Activated CD4-positive, alpha-beta T cell treated with anti-CD3 and anti-CD28 coated beads, Interleukin-2, amount 50 U/mL, for 48 hours (primary cell): ENCODE measurements around the gene CCDC40.

Experiments
- DNase-seq, 2 experiments: peaks; one replicate each; pipeline ENCODE4 v3.0.0-alpha.2; 2020

The CCDC40 gene

GRCh38 chr17:80103449-80104085 is 67.1 kb downstream of the CCDC40 start:
- DNase-seq: no peak

DNA sequence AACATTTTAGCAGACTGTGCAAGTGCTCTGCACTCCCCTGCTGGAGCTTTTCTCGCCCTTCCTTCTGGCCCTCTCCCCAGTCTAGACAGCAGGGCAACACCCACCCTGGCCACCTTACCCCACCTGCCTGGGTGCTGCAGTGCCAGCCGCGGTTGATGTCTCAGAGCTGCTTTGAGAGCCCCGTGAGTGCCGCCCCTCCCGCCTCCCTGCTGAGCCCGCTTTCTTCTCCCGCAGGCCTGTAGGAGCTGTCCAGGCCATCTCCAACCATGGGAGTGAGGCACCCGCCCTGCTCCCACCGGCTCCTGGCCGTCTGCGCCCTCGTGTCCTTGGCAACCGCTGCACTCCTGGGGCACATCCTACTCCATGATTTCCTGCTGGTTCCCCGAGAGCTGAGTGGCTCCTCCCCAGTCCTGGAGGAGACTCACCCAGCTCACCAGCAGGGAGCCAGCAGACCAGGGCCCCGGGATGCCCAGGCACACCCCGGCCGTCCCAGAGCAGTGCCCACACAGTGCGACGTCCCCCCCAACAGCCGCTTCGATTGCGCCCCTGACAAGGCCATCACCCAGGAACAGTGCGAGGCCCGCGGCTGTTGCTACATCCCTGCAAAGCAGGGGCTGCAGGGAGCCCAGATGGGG is 68.0 kb downstream of the CCDC40 start:
- DNase-seq: no peak

GRCh38 chr17:80104956-80105375 is 68.5 kb downstream of the CCDC40 start:
- no peak for DNase-seq

GRCh38 chr17:80105762-80106161 is 69.3 kb downstream of the CCDC40 start:
- DNase-seq: no peak

DNA sequence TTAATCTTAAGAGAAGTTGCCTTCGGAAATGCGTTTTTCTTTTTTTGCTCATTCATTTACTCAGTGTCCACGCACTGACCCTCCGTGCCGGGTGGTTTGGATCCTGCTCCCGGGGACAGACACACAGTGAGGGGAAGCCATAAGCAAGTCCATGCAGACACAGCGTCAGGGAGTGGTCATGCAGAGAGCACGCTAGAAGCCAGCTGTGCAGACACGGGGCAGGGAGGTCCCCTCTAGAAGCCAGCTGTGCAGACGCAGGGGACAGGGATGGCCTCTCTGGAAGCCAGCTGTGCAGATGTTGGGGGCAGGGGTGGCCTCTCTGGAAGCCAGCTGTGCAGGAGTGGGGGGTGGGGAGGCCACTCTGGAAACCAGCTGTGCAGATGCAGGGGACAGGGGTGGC is 69.7 kb downstream of the CCDC40 start:
- DNase-seq: no peak

DNA sequence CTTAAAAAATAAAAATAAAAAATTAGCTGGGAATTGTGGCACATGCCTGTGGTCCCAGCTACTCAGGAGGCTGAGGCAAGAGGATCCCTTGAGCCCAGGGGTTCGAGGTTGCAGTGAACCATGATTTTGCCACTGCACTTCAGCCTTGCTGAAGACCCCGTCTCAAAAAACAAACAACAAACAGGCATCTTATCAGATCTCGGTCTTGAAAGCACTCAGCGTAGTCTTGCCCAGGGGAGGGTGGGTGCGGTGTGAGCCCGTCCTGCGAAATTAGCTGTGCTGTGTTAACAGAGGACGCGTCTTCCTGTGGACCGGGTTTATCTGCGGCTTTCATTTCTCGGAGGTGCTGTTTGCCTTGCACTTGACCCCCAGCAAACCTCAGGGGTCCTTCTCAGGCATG is 70.3 kb downstream of the CCDC40 start:
- no peak for DNase-seq

GRCh38 chr17:80107231-80108021 is 71.0 kb downstream of the CCDC40 start:
- no peak for DNase-seq

GRCh38 chr17:80108036-80108971 is 71.9 kb downstream of the CCDC40 start:
- no peak for DNase-seq

GRCh38 chr17:80109066-80109660 is 72.7 kb downstream of the CCDC40 start:
- DNase-seq: no peak

GRCh38 chr17:80109713-80110446 is 73.4 kb downstream of the CCDC40 start:
- DNase-seq: no peak

GRCh38 chr17:80110447-80110812 is 74.0 kb downstream of the CCDC40 start:
- DNase-seq: no peak

- DNase-seq: no peak
Observed at GRCh38 chr17:80110927-80111701, 74.7 kb downstream of the CCDC40 start.

DNA sequence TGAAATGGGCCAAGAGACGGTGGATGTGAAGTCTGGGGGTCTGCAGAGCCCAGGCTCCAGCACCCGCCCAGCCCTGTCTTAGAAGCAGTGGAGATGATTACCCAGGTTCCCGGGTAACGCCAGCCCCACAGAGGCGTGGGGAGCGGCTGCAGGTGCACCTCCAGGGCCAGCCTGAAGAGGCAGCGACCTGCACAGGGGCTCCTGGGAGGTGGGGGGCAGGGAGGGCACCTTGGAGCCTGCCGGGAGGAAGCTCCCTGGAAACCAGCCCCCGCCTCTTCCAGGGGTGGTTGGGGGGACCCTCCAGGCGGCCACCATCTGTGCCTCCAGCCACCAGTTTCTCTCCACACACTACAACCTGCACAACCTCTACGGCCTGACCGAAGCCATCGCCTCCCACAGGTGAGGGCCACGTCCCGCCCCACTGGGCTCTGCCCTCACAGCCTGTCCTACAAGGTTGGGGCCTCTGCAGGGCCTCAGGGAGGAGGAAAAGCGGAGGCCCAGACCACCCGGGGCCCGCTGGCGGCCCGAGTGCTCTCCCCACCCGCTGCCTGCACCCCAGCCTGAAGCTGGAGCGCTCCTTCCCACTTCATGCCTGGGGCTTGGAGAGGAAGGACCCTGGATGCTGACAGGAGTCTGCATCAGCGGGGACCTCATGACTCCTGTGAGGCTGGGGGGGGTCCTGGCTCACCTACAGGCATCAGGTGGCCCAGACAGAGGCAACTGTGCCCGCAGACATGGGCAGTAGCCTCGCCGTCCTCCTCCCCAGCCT is 75.4 kb downstream of the CCDC40 start:
- DNase-seq: no peak

DNA sequence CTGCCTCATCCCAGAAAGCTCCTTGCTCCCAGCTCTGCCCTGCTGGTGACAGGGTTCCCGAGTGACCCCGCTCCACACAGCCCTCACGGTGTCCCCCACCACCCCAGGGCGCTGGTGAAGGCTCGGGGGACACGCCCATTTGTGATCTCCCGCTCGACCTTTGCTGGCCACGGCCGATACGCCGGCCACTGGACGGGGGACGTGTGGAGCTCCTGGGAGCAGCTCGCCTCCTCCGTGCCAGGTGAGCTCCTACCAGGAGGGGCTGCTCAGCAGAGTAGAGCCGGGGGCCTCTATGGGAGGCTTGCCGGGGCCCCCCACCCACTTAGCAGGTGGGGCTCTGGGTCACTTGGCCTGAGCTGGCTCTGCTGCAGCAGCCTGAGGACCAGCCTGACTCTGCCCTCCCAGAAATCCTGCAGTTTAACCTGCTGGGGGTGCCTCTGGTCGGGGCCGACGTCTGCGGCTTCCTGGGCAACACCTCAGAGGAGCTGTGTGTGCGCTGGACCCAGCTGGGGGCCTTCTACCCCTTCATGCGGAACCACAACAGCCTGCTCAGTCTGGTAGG is 76.1 kb downstream of the CCDC40 start:
- DNase-seq: no peak

- DNase-seq: no peak
Observed at GRCh38 chr17:80113033-80113484, 76.6 kb downstream of the CCDC40 start.

DNA sequence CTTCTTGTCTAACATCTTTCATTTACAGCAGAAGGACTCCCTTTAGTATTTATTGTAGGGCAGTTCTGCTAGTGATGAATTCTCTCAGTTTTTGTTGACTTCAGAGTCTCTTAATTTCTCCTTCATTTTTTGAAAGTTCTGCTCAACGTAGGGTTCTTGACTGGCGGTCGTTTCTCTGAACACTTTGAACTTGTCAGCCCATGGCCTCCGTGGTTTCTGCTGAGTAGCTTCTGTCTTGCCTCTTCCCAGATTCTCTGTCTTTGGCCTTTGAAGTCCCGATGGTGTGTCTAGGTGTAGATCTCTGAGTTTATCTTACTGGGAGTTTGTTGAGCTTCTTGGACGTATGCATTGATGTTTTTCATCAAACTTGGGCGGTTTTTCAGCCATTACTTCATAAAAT is 78.3 kb downstream of the CCDC40 start:
- no peak for DNase-seq

GRCh38 chr17:80115159-80115558 is 78.7 kb downstream of the CCDC40 start:
- DNase-seq: no peak

DNA sequence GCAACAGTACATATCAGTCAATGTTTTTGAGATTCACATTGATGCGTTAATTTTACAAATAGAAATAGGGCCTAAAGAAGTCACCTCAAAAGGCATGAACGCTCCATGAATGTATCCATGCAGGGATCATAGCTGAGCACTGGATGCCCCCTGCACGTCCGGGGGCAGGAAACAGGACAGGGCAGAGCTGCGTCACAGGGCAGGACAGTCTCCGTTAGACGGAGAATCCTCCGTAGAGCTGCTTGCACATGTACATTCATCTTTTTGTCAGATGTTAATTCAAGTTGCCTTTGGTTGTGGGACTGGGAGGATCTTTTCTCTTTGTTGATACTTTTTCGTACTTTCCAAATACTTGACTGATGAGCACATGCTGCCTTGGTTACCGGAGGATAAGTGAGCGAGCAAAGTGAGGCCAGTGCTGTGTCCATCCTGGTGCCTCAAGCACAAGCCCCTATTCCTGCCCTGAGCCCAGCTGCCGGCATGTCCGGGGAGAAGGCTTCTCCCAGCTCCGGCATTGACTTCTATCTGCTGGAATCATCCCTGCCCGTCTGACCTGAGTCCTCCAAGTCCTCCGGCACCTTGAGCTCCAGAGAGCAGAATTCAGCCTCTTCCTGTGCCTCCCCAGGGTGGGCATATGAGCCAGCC is 80.0 kb downstream of the CCDC40 start:
- DNase-seq: no peak

- no peak for DNase-seq
Observed at GRCh38 chr17:80116921-80117380, 80.5 kb downstream of the CCDC40 start.
